HL-60 (cell line): ENCODE results near the gene SDC4.

Experiments used
- DNase-seq, 2 experiments: peaks; one replicate each; pipeline ENCODE4 v3.0.0-alpha.2; 2010 to 2020; ENCODE audit warnings: low read depth in 1 of 2, low spot score in 1 of 2
- H3K27ac ChIP-seq: fragments of 250-450 bp; sonication (Bioruptor Pico); replicated peaks from 2 replicates; pipeline ENCODE4 v1.5.1; 2020; ENCODE audit warnings: mild to moderate bottlenecking, moderate library complexity
- H3K27me3 ChIP-seq: fragments of 250-450 bp; sonication (Bioruptor Pico); 2 replicates; pipeline ENCODE4 v1.5.1; 2021; ENCODE audit warnings: mild to moderate bottlenecking, moderate library complexity; ENCODE audit not compliant: insufficient read depth, poor library complexity, severe bottlenecking
- H3K4me3 ChIP-seq: replicated peaks from 2 replicates; pipeline ENCODE4 v1.5.1; 2011; ENCODE audit warnings: mild to moderate bottlenecking, control low read depth, low read length; ENCODE audit not compliant: insufficient read depth
- GABPA ChIP-seq: IDR thresholded peaks from 2 replicates; pipeline ENCODE4 v1.6.1; 2012; ENCODE audit warnings: low read depth
- POLR2AphosphoS5 ChIP-seq: IDR thresholded peaks from 2 replicates; pipeline ENCODE4 v1.6.1; 2012; ENCODE audit warnings: low read depth
- SPI1 ChIP-seq: IDR thresholded peaks from 2 replicates; pipeline ENCODE4 v1.6.1; 2012; ENCODE audit warnings: low read depth, mild to moderate bottlenecking, borderline replicate concordance
- TF ChIP-seq, protein P1 (sequence below): IDR thresholded peaks from one replicate; pipeline ENCODE4 v1.5.1; 2011; ENCODE audit warnings: low read length, control low read depth, inconsistent platforms; ENCODE audit not compliant: insufficient read depth
- TF ChIP-seq, protein P2 (sequence below): IDR thresholded peaks from 2 replicates; pipeline ENCODE4 v1.6.1; 2012; ENCODE audit warnings: low read depth; ENCODE audit not compliant: insufficient replicate concordance

The SDC4 gene

GRCh38 chr20:45313943-45314342, 34.3 kb downstream of the SDC4 start:
- TF ChIP-seq, protein P1, sequence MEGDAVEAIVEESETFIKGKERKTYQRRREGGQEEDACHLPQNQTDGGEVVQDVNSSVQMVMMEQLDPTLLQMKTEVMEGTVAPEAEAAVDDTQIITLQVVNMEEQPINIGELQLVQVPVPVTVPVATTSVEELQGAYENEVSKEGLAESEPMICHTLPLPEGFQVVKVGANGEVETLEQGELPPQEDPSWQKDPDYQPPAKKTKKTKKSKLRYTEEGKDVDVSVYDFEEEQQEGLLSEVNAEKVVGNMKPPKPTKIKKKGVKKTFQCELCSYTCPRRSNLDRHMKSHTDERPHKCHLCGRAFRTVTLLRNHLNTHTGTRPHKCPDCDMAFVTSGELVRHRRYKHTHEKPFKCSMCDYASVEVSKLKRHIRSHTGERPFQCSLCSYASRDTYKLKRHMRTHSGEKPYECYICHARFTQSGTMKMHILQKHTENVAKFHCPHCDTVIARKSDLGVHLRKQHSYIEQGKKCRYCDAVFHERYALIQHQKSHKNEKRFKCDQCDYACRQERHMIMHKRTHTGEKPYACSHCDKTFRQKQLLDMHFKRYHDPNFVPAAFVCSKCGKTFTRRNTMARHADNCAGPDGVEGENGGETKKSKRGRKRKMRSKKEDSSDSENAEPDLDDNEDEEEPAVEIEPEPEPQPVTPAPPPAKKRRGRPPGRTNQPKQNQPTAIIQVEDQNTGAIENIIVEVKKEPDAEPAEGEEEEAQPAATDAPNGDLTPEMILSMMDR = no peak
- TF ChIP-seq SPI1 (no peak), GABPA (no peak), POLR2AphosphoS5 (no peak)
- TF ChIP-seq, protein P2, sequence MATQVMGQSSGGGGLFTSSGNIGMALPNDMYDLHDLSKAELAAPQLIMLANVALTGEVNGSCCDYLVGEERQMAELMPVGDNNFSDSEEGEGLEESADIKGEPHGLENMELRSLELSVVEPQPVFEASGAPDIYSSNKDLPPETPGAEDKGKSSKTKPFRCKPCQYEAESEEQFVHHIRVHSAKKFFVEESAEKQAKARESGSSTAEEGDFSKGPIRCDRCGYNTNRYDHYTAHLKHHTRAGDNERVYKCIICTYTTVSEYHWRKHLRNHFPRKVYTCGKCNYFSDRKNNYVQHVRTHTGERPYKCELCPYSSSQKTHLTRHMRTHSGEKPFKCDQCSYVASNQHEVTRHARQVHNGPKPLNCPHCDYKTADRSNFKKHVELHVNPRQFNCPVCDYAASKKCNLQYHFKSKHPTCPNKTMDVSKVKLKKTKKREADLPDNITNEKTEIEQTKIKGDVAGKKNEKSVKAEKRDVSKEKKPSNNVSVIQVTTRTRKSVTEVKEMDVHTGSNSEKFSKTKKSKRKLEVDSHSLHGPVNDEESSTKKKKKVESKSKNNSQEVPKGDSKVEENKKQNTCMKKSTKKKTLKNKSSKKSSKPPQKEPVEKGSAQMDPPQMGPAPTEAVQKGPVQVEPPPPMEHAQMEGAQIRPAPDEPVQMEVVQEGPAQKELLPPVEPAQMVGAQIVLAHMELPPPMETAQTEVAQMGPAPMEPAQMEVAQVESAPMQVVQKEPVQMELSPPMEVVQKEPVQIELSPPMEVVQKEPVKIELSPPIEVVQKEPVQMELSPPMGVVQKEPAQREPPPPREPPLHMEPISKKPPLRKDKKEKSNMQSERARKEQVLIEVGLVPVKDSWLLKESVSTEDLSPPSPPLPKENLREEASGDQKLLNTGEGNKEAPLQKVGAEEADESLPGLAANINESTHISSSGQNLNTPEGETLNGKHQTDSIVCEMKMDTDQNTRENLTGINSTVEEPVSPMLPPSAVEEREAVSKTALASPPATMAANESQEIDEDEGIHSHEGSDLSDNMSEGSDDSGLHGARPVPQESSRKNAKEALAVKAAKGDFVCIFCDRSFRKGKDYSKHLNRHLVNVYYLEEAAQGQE = no peak
- Histone ChIP-seq H3K27ac (no peak overlapping the region), H3K27me3 (no peaks in the 10 kb centered on the region), H3K4me3 (no peak overlapping the region)
- no peak for DNase-seq

GRCh38 chr20:45313065-45313695, 35.0 kb downstream of the SDC4 start:
- Histone ChIP-seq H3K4me3 (no peak overlapping the region), H3K27me3 (no peaks in the 10 kb centered on the region), H3K27ac (no peak overlapping the region)
- no peak for DNase-seq
- TF ChIP-seq GABPA (no peak), SPI1 (no peak), POLR2AphosphoS5 (no peak)
- TF ChIP-seq, protein P2 = no peak
- TF ChIP-seq, protein P1 = no peak

GRCh38 chr20:45312241-45312640, 36.0 kb downstream of the SDC4 start:
- TF ChIP-seq POLR2AphosphoS5 (no peak), SPI1 (no peak), GABPA (no peak)
- TF ChIP-seq, protein P2 = no peak
- TF ChIP-seq, protein P1 = no peak
- no peaks in the 10 kb centered on the region for H3K27me3 ChIP-seq
- H3K4me3 ChIP-seq = no peak overlapping the region
- H3K27ac ChIP-seq = no peak overlapping the region
- DNase-seq = no peak
